HCT116 (cell line): ENCODE data around the gene INPP5D. TPM values are rescaled to one million over a fixed set of nuclear protein-coding genes. Genes with fewer than 3 reads are reported as not detected.

Experiments
- ATAC-seq: fragments of 200-7000 bp; cut with Tn5 transposase; 2 replicates; pipeline ENCODE4 v1.9.1; 2020; ENCODE audit warnings: mild to moderate bottlenecking, moderate library complexity
- BruUV-seq: library from RNA; stranded (reverse); fragments of 400-500 nt; replicated peaks from 2 replicates; lab custom pipeline; 2021; lab: Mats Ljungman, UMichigan
- CTCF ChIA-PET: fragments of 300-600 bp; sonication (Branson Sonifier 250); formaldehyde crosslinking; loops from one replicate; lab custom pipeline; 2021; ENCODE audit warnings: antibody characterized with exemption; lab: Charles Lee
- POLR2A ChIA-PET: fragments of 300-600, 350-600 bp; sonication (Branson Sonifier 250); formaldehyde crosslinking; loops from one replicate; lab custom pipeline; 2021; ENCODE audit warnings: antibody characterized with exemption; lab: Charles Lee
- RAD21 ChIA-PET, 2 experiments: fragments of 300-600 bp; sonication (Branson Sonifier 250); formaldehyde crosslinking; loops; one replicate each; lab custom pipeline; 2023; ENCODE audit warnings: low total read pairs in 2 of 2; ENCODE audit not compliant: uncharacterized antibody in 2 of 2, unreplicated experiment in 2 of 2, low non-redundant PET in 1 of 2; lab: Charles Lee
- DNase-seq: peaks from one replicate; pipeline ENCODE4 v3.0.0-alpha.2; 2010; ENCODE audit warnings: low read depth, low spot score
- H2AFZ ChIP-seq: fragments of 200-600 bp; shearing (Covaris generic), sonication (generic); 2 replicates; pipeline ENCODE4 v1.6.1; 2017; ENCODE audit warnings: low read depth, mixed run types, mixed read lengths, antibody characterized with exemption, low read length; ENCODE audit not compliant: poor library complexity, severe bottlenecking
- H3K27ac ChIP-seq: 2 replicates; pipeline ENCODE4 v1.5.1; 2012; ENCODE audit warnings: low read depth, low read length
- H3K27me3 ChIP-seq: fragments of 200-600 bp; sonication (generic); 2 replicates; pipeline ENCODE4 v1.6.1; 2016; ENCODE audit warnings: mixed run types, low read length, mixed read lengths; ENCODE audit not compliant: insufficient read depth
- H3K36me3 ChIP-seq, 2 experiments: fragments of 200-500 bp in 1 of 2; fragments of 200-600 bp in 1 of 2; sonication (Bioruptor generic) in 1 of 2; sonication (generic) in 1 of 2; 2 replicates each; pipeline versions ENCODE4 v1.5.1 to v1.6.1; 2014 to 2016; ENCODE audit warnings: low read length in 2 of 2, inconsistent platforms in 1 of 2, mixed read lengths in 1 of 2, mixed run types in 1 of 2; ENCODE audit not compliant: insufficient read depth in 2 of 2, control insufficient read depth in 1 of 2
- H3K4me1 ChIP-seq, 2 experiments: fragments of 200-600 bp in 1 of 2; sonication (generic) in 1 of 2; 2 replicates each; pipeline versions ENCODE4 v1.5.1 to v1.6.1; 2012 to 2017; ENCODE audit warnings: low read length in 2 of 2, inconsistent platforms in 1 of 2, mild to moderate bottlenecking in 1 of 2, mixed read lengths in 1 of 2, mixed run types in 1 of 2, moderate library complexity in 1 of 2; ENCODE audit not compliant: insufficient read depth in 2 of 2, control insufficient read depth in 1 of 2
- H3K4me2 ChIP-seq: fragments of 200-600 bp; sonication (generic); 2 replicates; pipeline ENCODE4 v1.6.1; 2017; ENCODE audit warnings: mixed run types, low read length, mixed read lengths
- H3K4me3 ChIP-seq, 2 experiments: fragments of 200-600 bp in 1 of 2; sonication (generic) in 1 of 2; replicated peaks in 1 of 2; 2 replicates each; pipeline ENCODE4 v1.5.1; 2011 to 2016; ENCODE audit warnings: low read length in 2 of 2, control low read depth in 1 of 2, low read depth in 1 of 2, mild to moderate bottlenecking in 1 of 2, mixed read lengths in 1 of 2, mixed run types in 1 of 2
- H3K79me2 ChIP-seq: fragments of 200-600 bp; sonication (generic); 2 replicates; pipeline ENCODE4 v1.6.1; 2017; ENCODE audit warnings: mild to moderate bottlenecking, mixed run types, low read length, moderate library complexity, mixed read lengths; ENCODE audit not compliant: insufficient read depth
- H3K9ac ChIP-seq: fragments of 200-600 bp; sonication (generic); 2 replicates; pipeline ENCODE4 v1.6.1; 2016; ENCODE audit warnings: low read length, mixed read lengths
- H3K9me2 ChIP-seq: fragments of 200-600 bp; sonication (generic), shearing (Covaris generic); 2 replicates; pipeline ENCODE4 v1.6.1; 2017; ENCODE audit warnings: mixed run types, mild to moderate bottlenecking, moderate library complexity; ENCODE audit not compliant: insufficient read depth
- H3K9me3 ChIP-seq, 2 experiments: fragments of 200-500 bp in 1 of 2; fragments of 200-600 bp in 1 of 2; sonication (Bioruptor generic) in 1 of 2; sonication (generic) in 1 of 2; 2 replicates each; pipeline ENCODE4 v1.6.1; 2014 to 2017; ENCODE audit warnings: low read length in 2 of 2, mixed read lengths in 2 of 2, inconsistent platforms in 1 of 2, low read depth in 1 of 2, mild to moderate bottlenecking in 1 of 2, mixed run types in 1 of 2, moderate library complexity in 1 of 2; ENCODE audit not compliant: control insufficient read depth in 1 of 2, insufficient read depth in 1 of 2
- H4K20me1 ChIP-seq: fragments of 200-600 bp; sonication (generic), shearing (Covaris generic); 2 replicates; pipeline ENCODE4 v1.6.1; 2017; ENCODE audit warnings: mixed run types, mild to moderate bottlenecking, moderate library complexity; ENCODE audit not compliant: insufficient read depth
- CEBPB ChIP-seq: IDR thresholded peaks from 2 replicates; pipeline ENCODE4 v1.6.1; 2012; ENCODE audit warnings: low read depth
- EZH2phosphoT487 ChIP-seq: fragments of 200-600 bp; IDR thresholded peaks from 2 replicates; pipeline ENCODE4 v1.6.1; 2018; ENCODE audit warnings: antibody characterized with exemption, borderline replicate concordance
- FOSL1 ChIP-seq: IDR thresholded peaks from 2 replicates; pipeline ENCODE4 v1.6.1; 2012; ENCODE audit warnings: low read depth
- JUND ChIP-seq: IDR thresholded peaks from 2 replicates; pipeline ENCODE4 v1.6.1; 2012
- RAD21 ChIP-seq: IDR thresholded peaks from 2 replicates; pipeline ENCODE4 v1.6.1; 2012; ENCODE audit warnings: low read depth, mild to moderate bottlenecking
- SIN3A ChIP-seq: IDR thresholded peaks from 2 replicates; pipeline ENCODE4 v1.6.1; 2012; ENCODE audit warnings: low read depth
- SP1 ChIP-seq: IDR thresholded peaks from 2 replicates; pipeline ENCODE4 v1.6.1; 2012; ENCODE audit warnings: low read depth
- SRF ChIP-seq: IDR thresholded peaks from 2 replicates; pipeline ENCODE4 v1.6.1; 2012; ENCODE audit warnings: low read depth
- ZFX ChIP-seq: fragments of 450-650 bp; IDR thresholded peaks from 2 replicates; pipeline ENCODE4 v1.6.1; 2017
- ZNF274 ChIP-seq: fragments of 200-500 bp; sonication (Bioruptor generic); IDR thresholded peaks from 2 replicates; pipeline ENCODE4 v1.6.1; 2014; ENCODE audit warnings: mild to moderate bottlenecking, low read depth, low read length, inconsistent platforms
- intact Hi-C: fragments of 100-400 bp; cut with micrococcal nuclease; formaldehyde crosslinking; loops from 2 replicates; pipeline ENCODE4 v1.10.0; 2022
- total RNA-seq: library from RNA; stranded (reverse); gene quantifications from one replicate; pipeline ENCODE4 v1.2.1, GENCODE V29; 2021; ENCODE audit not compliant: unreplicated experiment
- TF ChIP-seq, protein P1 (sequence below): IDR thresholded peaks from 2 replicates; pipeline ENCODE4 v1.6.1; 2012
- TF ChIP-seq, protein P2 (sequence below): IDR thresholded peaks from 2 replicates; pipeline ENCODE4 v1.6.1; 2011; ENCODE audit warnings: mild to moderate bottlenecking, low read length, moderate library complexity; ENCODE audit not compliant: insufficient replicate concordance; ENCODE audit errors: extremely low read depth

Gene INPP5D
- total RNA-seq, 1 experiment from 2014 or later, result 1.8 TPM

DNA sequence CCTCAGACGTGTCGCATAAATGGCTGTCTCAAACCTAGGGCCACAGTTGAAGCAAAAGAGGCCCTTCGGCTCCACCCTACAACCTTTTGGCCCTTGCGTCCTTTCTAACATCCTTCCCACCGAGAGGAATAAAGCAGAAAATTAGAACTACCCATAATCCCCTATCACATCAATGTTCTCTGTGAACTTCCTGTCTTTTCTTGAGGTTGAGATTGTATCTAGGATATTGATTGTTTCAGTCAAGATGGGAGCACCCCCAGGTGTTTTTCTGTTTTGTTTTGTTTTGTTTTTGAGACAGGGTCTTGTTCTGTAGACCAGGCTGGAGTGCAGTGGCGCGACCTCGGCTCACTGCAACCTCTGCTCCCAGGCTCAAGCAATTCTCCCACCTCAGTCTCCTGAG is 23.6 kb downstream of the INPP5D start:
- Histone ChIP-seq H3K4me3 (no peak overlapping the region), H3K36me3 (no peaks in the 10 kb centered on the region), H4K20me1 (no peaks in the 10 kb centered on the region), H3K9ac (no peak overlapping the region), H3K4me2 (no peak overlapping the region), H3K27ac (no peak overlapping the region), H3K9me3 (no peaks in the 10 kb centered on the region), H3K79me2 (no peaks in the 10 kb centered on the region), H3K27me3 (no peaks in the 10 kb centered on the region), H2AFZ (no peak overlapping the region), H3K9me2 (no peaks in the 10 kb centered on the region), H3K4me1 (no peaks in the 10 kb centered on the region)
- BruUV-seq, result no TSS peak
- intact Hi-C loops, result no loop called here
- no peak for ATAC-seq
- no peak for DNase-seq
- ChIA-PET POLR2A (no interaction called here), RAD21 (no interaction called here), CTCF (no interaction called here)
- TF ChIP-seq, protein P1, sequence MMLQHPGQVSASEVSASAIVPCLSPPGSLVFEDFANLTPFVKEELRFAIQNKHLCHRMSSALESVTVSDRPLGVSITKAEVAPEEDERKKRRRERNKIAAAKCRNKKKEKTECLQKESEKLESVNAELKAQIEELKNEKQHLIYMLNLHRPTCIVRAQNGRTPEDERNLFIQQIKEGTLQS, result no peak
- TF ChIP-seq, protein P2, sequence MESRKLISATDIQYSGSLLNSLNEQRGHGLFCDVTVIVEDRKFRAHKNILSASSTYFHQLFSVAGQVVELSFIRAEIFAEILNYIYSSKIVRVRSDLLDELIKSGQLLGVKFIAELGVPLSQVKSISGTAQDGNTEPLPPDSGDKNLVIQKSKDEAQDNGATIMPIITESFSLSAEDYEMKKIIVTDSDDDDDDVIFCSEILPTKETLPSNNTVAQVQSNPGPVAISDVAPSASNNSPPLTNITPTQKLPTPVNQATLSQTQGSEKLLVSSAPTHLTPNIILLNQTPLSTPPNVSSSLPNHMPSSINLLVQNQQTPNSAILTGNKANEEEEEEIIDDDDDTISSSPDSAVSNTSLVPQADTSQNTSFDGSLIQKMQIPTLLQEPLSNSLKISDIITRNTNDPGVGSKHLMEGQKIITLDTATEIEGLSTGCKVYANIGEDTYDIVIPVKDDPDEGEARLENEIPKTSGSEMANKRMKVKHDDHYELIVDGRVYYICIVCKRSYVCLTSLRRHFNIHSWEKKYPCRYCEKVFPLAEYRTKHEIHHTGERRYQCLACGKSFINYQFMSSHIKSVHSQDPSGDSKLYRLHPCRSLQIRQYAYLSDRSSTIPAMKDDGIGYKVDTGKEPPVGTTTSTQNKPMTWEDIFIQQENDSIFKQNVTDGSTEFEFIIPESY, result no peak
- no peak for TF ChIP-seq SIN3A
- TF ChIP-seq RAD21, result no peak
- no peak for TF ChIP-seq SRF
- no peak for TF ChIP-seq SP1
- no peak for TF ChIP-seq JUND
- TF ChIP-seq CEBPB, result no peak
- no peak for TF ChIP-seq ZNF274
- no peak for TF ChIP-seq ZFX
- no peak for TF ChIP-seq EZH2phosphoT487
- no peak for TF ChIP-seq FOSL1
